ENCODE data around the gene C1orf35. TPM values are rescaled to one million over a fixed set of nuclear protein-coding genes. Genes with fewer than 3 reads are reported as not detected.

C1orf35 gene
- total and polyA plus RNA-seq, 9 of the 15 experiments (the other 6 are each of a cell fraction or from before 2014, with no cell fraction given), result 3.2 to 48.7 (median 12.5) TPM

- TF ChIP-seq RREB1 (CRISPR knock-in tag; IDR thresholded peaks at IDR 0.05) (no peak), STAT6 (CRISPR knock-in tag; IDR thresholded peaks at IDR 0.05) (no peak), COPS2 (conservative IDR thresholded peaks at IDR 0.05) (no peak), ZNF282 (CRISPR knock-in tag; IDR thresholded peaks at IDR 0.05) (no peak), SRSF1 (IDR thresholded peaks at IDR 0.05; ENCODE audit: low read depth, low read length) (no peak), NR1H2 (CRISPR knock-in tag; IDR thresholded peaks at IDR 0.05) (no peak), PHF20 (IDR thresholded peaks at IDR 0.05; ENCODE audit: partially characterized antibody) (no peak), BRCA1 (IDR thresholded peaks at IDR 0.05) (no peak), BRCA1 (CRISPR knock-in tag; IDR thresholded peaks at IDR 0.05) (no peak), ZC3H4 (CRISPR knock-in tag; IDR thresholded peaks at IDR 0.05; ENCODE audit: borderline replicate concordance) (no peak), HLTF (IDR thresholded peaks at IDR 0.05) (no peak), TEAD4 (IDR thresholded peaks at IDR 0.05; ENCODE audit: low read length) (no peak), TEAD4 (CRISPR knock-in tag; IDR thresholded peaks at IDR 0.05; ENCODE audit: borderline replicate concordance) (no peak), NFXL1 (CRISPR knock-in tag; IDR thresholded peaks at IDR 0.05) (no peak), ZNF24 (IDR thresholded peaks at IDR 0.05) (no peak), ZNF766 (CRISPR knock-in tag; conservative IDR thresholded peaks at IDR 0.05) (peak; percentile 69), BDP1 (IDR thresholded peaks at IDR 0.05; ENCODE audit: insufficient read depth, insufficient read length) (no peak), IRF2 (CRISPR knock-in tag; IDR thresholded peaks at IDR 0.05) (no peak), TCF15 (CRISPR knock-in tag; IDR thresholded peaks at IDR 0.05) (no peak), RFX1 (IDR thresholded peaks at IDR 0.05) (no peak), MECOM (CRISPR knock-in tag; IDR thresholded peaks at IDR 0.05) (peak; percentile 52; the same call in 1 of the 2 replicates), ZNF436 (CRISPR knock-in tag; IDR thresholded peaks at IDR 0.05) (no peak), BACH1 (tag; IDR thresholded peaks at IDR 0.05) (no peak), ZNF511 (CRISPR knock-in tag; IDR thresholded peaks at IDR 0.05) (no peak)
These were observed 9.5 kb upstream of the C1orf35 start (continued) for GRCh38 chr1:228112617-228113016.
